Middle frontal gyrus (tissue), 1 donor: ENCODE results near the gene GRXCR2.
"Not testable (repeated sequence)": the region's sequence is repeated elsewhere in the genome, so short reads cannot be mapped to it uniquely, and the experiment has no call there.

Experiments
- DNase-seq: peaks from one replicate; pipeline ENCODE4 v3.0.0-alpha.2; 2015; ENCODE audit warnings: low spot score; ENCODE audit errors: extremely low spot score

The GRXCR2 gene

DNA sequence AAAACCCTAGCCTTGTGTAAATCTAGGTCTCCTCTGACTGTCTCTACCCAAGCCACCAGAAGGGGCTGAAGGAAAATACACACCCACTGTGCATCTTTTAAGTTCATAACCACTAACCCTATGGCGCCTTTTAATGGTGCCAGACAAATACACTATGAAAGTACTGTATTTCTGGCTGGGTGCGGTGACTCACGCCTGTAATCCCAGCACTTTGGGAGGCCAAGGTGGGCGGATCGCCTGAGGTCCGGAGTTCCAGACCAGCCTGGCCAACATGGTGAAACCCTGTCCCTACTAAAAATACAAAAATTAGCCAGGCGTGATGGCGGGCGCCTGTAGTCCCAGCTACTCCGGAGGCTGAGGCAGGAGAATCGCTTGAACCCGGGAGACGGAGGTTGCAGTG lies 36.6 kb downstream of the GRXCR2 start:
- not testable (repeated sequence) for DNase-seq

DNA sequence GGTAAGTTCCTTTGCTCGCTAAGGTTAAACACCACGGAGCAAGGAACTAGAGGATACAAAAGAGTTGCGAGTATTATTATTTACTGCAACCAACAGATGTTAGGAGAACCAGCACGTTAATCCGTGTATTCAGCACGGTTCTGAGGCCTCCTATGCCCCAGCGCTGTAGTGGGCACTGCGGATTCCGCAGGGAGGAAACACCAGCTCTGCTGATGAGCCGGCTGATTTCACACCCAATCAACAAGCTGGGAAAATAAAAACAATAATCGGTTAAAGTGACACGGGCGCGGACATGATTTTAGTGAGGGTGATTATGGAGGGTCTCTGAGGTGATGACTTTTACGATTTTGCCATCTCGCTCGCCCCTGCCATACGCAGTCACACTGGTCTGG lies 37.0 kb downstream of the GRXCR2 start:
- DNase-seq: no peak

DNA sequence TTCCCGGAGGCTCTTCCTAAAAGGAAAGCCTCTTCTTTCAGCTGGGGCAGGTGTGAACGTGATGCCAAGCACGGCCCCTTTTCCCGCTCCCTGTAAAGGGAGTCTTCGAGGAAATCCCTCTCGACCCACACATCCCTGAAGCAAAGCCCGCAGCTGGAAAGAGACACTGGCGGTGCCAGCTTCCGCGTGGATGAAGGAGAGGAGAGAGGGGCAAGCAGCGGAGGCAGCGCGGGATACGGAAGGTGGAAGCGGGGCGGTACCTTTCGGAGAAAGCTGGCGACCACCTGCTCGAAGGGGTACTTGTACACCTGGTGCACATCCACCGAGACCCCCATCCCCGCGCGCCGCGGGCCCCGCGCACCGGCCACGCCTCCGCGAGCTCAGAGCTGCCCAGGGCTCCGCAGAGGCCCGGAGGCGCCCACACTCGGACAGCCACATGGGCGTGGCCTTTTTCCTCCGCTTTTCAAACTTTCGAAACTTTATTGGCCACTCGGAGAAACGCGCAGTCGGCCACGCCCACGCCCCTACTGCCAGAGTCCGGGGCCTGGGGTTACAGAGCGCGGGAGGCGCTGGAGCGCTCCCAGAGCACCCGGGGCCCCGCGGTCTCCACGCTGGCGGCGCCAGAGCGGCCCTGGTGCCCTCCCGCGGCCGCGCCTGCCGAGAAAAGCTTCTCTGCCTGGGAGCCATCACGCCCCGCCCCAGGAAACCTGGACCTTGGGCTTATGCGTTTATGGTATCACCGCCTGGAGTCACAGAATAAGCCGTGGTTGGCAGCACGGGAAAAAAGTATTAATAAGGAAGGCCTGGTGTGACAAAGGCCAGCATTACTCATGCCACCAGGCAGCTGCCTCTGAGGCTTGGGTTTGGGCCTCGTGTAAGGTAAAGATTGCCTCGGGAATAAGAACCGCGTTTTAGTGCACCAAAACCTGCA lies 37.6 kb downstream of the GRXCR2 start, which contains the start of gene PRELID2:
Gene PRELID2 (minus strand): TSS at position 426 of the 931 bp plus-strand sequence. CDS start 91 bp downstream, at position 335.
- DNase-seq: peak; percentile 29

DNA sequence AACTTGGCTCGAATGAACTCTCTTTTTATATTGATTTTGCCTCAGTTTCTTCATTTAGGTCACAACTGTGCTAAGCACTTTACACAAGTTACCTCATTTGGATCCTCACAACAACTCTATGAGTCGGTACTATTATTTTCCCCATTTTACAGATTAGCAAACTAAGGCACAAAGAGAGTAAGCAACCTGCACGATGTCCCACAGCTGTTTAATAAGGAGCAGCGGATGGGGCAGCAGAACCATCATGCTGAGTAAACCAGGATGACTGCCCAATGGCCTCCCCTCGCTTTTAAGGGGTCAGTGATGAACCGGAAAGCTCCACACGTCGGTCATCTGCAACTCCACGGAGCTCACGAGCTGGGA lies 38.3 kb downstream of the GRXCR2 start:
- no peak for DNase-seq

DNA sequence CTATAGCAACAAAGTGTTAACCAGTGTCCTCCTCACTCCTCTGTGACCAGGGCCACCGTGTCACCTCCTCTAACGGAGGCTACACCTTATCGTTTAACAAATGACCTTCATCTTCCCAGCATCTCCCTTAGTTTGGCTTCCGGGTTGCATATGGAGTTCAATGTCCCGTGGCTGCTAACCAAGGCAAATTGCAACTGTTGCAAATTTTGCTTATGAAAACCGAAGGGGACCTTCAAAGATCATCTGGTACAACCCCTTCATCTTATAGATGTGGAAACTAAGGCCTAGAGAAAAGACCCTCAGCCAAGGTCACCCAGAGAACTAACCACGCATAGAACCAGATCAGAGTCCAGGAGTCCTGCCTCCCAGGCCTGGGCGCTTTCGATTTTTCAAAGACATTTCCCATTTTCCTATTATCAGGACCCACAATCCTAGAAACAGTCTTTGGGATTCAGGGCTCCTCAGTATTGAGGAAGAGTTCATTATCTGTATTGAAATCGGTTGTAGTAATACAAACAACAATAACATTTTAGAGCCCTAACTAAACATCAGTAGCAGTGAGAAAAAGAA lies 39.1 kb downstream of the GRXCR2 start:
- DNase-seq: no peak

DNA sequence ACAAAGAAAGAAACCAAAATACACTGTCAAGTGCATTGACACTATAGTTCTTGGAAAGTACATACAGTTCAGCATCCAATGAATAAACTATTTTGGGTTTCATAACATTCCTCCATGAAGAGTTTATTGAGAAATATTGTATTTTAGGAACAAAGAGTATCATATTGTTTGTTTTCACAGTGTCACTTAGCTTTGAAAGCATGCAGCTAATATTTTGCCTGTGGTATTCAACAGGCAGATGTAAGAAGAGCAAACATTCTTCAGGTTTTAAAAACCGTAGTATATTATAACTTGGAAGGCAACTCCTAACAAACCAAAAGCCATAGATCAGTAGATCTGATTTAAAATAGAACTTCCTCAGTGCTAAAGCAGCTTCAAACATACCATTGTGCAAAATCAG lies 42.2 kb downstream of the GRXCR2 start:
- no peak for DNase-seq

DNA sequence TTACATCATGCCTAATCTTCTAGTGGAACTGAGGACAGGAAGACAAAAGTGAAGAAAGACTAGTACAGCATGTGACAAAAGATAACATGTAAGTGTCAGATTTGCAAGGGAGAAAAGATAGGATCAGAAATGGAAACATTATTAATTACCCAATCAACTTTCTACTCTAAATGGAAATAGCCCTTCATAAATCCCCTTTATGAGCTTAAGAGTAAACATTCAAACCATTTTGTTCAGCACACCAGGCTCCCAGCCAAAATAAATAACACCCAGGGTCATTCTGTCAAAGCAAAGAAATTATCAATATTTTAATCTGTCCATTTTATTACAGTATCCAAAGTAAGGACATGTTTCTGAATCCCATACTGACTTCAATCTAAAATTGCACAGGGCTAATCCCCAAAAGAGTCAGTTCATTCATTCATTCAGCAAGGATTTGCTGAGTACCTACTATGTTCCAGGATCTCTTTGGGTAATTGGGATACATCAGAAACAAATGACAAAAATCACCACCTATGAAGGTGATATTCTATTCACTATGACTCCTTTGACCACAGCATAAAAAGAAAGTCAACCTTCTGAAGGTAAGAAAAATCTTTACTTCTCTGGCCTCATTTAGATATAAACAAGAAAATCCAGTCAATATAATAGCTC lies 43.0 kb downstream of the GRXCR2 start:
- DNase-seq: no peak

DNA sequence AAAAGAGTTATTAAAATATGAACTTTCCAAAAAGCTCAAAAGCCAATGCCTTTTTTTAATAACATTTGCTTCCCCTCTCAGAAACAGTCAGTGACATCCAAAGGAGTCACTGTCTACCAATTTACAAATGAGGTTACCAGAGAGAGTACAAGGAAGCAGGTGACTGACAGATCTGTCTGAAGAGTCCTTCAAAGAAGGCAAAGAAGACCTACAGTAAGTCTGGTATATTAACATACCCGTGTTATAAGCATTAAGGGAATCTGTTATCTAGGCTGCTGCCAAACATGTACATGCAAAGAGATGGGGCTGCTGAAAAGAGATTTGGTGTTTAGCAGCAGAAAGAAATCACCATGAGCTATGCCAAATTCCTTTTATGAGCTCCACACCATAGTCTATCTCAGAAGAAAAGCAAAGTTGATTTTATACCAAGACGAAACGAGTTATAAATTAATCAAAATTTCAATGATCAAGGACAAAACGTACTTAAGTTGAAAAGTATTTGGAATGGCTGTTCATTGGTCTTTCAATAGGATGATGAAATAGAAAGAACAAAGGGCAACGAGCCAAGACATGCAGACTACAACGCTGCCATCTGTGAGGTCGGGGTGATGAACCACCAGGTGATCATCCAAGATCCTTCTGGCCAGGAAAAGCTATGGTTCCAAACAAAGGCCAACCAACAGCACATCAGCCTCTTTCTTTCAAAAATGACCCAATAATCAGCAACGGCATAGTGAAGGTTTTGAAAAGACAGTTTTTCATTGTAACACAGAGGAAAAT lies 45.7 kb downstream of the GRXCR2 start:
- no peak for DNase-seq

DNA sequence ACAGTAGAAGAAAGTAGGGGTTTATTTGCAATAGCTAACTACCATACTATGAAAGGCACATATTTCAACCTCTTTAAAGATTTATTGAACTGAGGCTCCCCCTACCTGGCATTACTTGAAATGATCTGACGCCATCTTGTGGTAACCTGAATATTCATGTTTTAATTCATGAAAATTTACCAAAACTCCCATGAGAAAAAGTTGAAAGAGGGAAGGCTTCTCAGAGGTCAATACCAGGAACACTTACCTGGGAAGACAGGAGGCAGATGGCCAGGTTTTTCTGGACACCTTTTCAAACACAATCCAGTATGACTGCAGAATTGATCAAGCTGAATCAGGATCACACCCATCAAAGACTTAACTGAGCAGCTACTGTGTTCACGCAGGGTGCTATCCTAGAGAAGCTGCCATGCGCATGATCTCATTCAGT lies 47.0 kb downstream of the GRXCR2 start:
- peak; percentile 32 for DNase-seq

DNA sequence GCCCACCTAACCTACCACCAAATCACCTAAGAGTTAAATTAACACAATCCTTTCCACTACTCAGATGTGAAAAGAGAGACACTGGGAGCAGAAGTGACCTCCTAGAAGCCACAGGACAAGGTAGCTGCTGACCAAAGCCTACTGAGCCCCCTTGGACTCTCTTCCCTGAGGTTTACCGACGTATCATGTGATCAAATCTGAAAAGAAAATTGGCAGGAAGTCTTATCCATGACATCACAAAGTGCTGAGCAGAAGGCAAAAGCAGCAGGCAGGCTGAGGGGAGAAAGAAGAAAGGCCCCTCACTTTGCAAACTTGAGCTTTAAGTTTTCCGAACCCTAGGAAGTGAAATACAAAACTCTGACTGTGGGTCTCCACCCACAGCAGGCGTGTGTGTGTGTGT lies 48.8 kb downstream of the GRXCR2 start:
- no peak for DNase-seq

DNA sequence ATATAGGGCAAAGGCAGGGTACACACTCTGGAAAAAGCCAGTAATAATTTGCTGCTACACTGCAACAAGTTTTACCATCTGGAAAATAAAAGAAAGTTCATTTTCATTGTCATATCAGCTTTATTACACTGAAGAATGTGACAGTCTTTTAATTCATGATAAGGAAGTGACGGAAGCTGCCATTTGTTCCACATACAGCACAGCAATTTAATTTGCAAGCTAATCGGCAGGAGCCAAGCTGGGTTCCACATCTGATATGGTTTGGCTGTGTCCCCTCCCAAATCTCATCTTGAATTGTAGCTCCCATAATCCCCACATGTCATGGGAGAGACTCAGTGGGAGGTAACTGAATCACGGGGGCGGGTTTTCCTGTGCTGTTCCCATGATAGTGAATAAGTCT lies 54.2 kb downstream of the GRXCR2 start:
- no peak for DNase-seq

DNA sequence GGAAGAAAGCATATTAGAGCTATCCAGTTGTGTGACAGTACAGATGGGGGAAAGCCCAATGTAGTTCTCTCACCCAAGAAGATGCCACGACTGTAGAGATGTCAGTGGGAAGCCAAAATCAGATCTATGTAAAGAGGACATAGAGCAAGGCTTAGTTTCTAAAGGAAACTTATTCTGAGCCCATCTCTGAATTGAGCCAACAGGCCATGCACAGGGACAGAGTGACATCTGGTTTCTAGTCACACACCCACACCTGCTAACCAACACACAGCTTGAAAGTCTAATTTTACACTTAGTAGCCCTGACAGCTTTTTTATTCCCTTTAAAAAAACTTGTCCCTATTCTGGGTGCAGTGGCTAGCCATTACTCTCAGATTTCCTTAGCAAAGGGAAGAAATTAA lies 59.9 kb downstream of the GRXCR2 start:
- no peak for DNase-seq

DNA sequence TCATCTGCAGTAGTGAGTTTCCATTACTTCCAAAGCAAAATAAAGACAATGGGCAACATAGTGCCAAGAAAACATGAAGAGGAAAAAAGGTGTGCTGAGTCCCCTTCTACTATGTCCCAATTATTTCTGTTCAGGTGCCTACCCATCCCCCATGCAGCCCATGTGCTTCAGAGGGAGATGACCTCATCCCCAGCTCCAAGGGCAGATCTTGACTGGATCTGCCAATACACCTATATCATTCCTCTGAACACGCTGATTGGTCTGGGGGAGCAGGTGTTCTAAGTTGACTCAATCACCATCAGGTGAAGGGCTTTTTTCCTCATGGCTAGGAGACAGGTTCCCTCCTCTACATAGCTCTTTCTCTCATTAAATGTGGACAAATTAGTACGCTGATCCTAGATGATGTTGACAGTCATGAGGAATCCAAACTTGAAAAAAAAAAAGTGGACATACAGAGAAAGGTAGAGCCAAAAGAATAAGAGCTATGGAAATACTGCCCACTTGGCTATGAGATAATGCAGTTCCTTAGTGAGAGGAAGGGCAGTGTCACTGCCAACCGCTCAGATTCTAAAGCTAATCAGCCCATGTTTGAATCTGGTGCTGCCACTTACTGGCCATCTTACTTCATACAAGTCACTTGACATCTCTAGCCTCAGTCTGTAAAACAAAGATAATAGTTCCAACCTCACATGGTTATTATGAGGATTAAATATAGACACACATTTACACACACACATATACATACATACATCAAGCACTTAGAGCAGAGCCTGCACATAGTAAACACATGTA lies 60.8 kb downstream of the GRXCR2 start:
- DNase-seq: peak; percentile 27
